ENCODE data around the gene TGFBR3L.

- TF ChIP-seq KLF10 (tag by site-specific recombination; IDR thresholded peaks at IDR 0.05) (peak; percentile 56; the same call in 1 of the 2 replicates), CTCF (tag by site-specific recombination; IDR thresholded peaks at IDR 0.05) (no peak), ZNF416 (tag by site-specific recombination; IDR thresholded peaks at IDR 0.05) (no peak), TCF7L2 (IDR thresholded peaks at IDR 0.05; ENCODE audit: borderline replicate concordance, low read depth, low read length) (no peak), ZSCAN30 (tag by site-specific recombination; IDR thresholded peaks at IDR 0.05) (0 out of 2 replicates have a peak, but pooled peaks have one; percentile 38), ZNF707 (tag by site-specific recombination; IDR thresholded peaks at IDR 0.05) (no peak), ZNF560 (tag by site-specific recombination; IDR thresholded peaks at IDR 0.05; ENCODE audit: borderline replicate concordance) (no peak), ZNF596 (tag by site-specific recombination; IDR thresholded peaks at IDR 0.05) (no peak), RBAK (tag by site-specific recombination; IDR thresholded peaks at IDR 0.05) (no peak), PRDM6 (tag by site-specific recombination; IDR thresholded peaks at IDR 0.05) (no peak), ZNF274 (IDR thresholded peaks at IDR 0.05; ENCODE audit: low read length) (no peak), ZNF274 (tag by site-specific recombination; IDR thresholded peaks at IDR 0.05; ENCODE audit: borderline replicate concordance) (no peak), ZNF280D (tag by site-specific recombination; IDR thresholded peaks at IDR 0.05) (no peak)
Measured at GRCh38 chr19:7888145-7888825, 26.3 kb upstream of the TGFBR3L start, which contains the start of gene LRRC8E.
